GM21447 (cell line): ENCODE data around the gene SEPTIN6.

ENCODE experiments used
- ATAC-seq: cut with Tn5 transposase; IDR thresholded peaks from one replicate; pipeline ENCODE4 v1.9.1; 2021; ENCODE audit not compliant: unreplicated experiment

SEPTIN6 gene

GRCh38 chrX:119655125-119655524 lies 37.8 kb downstream of the SEPTIN6 start:
- ATAC-seq: no peak

- no peak for ATAC-seq
These were observed 38.8 kb downstream of the SEPTIN6 start for GRCh38 chrX:119654112-119654531.

- ATAC-seq: peak; percentile 25
These were observed 44.6 kb downstream of the SEPTIN6 start for GRCh38 chrX:119648421-119648775.

- ATAC-seq: peak; percentile 89
These were observed 45.2 kb downstream of the SEPTIN6 start for GRCh38 chrX:119647552-119648420.

GRCh38 chrX:119647089-119647488 lies 45.9 kb downstream of the SEPTIN6 start:
- ATAC-seq: no peak

- ATAC-seq: no peak
These were observed 46.5 kb downstream of the SEPTIN6 start for GRCh38 chrX:119646515-119646914.

GRCh38 chrX:119643696-119644095 lies 49.3 kb downstream of the SEPTIN6 start:
- no peak for ATAC-seq
